Liver (tissue), 9 donors: Measurements from ENCODE around the gene EHMT1. TPM values are rescaled to one million over a fixed set of nuclear protein-coding genes. Genes with fewer than 3 reads are reported as not detected.

Experiments
- DNase-seq: peaks from one replicate; pipeline ENCODE4 v3.0.0-alpha.2; 2017; ENCODE audit warnings: low spot score
- H3K27ac ChIP-seq, 2 donors: one replicate each; pipeline ENCODE4 v1.7.0; 2013; ENCODE audit warnings: inconsistent platforms in 2 of 2, low read length in 2 of 2, control low read depth in 1 of 2, low read depth in 1 of 2, mild to moderate bottlenecking in 1 of 2
- H3K27me3 ChIP-seq, 4 donors: one replicate each; pipeline versions ENCODE4 v1.6.1 to v1.7.0; 2013; ENCODE audit warnings: low read length in 3 of 4, inconsistent platforms in 1 of 4, mild to moderate bottlenecking in 1 of 4, moderate library complexity in 1 of 4; ENCODE audit not compliant: control insufficient read depth in 4 of 4, insufficient read depth in 4 of 4
- H3K36me3 ChIP-seq, 4 donors: one replicate each; pipeline versions ENCODE4 v1.6.1 to v1.7.0; 2013; ENCODE audit warnings: low read length in 3 of 4, mild to moderate bottlenecking in 3 of 4, low read depth in 1 of 4, moderate library complexity in 1 of 4; ENCODE audit not compliant: control insufficient read depth in 4 of 4, insufficient read depth in 3 of 4
- H3K4me1 ChIP-seq, 4 donors: one replicate each; pipeline versions ENCODE4 v1.6.1 to v1.7.0; 2013; ENCODE audit warnings: low read length in 3 of 4, mild to moderate bottlenecking in 3 of 4, moderate library complexity in 1 of 4; ENCODE audit not compliant: control insufficient read depth in 4 of 4, insufficient read depth in 4 of 4
- H3K4me3 ChIP-seq, 3 donors: one replicate each; pipeline versions ENCODE4 v1.6.1 to v1.7.0; 2013; ENCODE audit warnings: low read length in 3 of 3, control low read depth in 1 of 3, low read depth in 1 of 3, mild to moderate bottlenecking in 1 of 3
- H3K9ac ChIP-seq, 2 donors: one replicate each; pipeline ENCODE4 v1.7.0; 2013; ENCODE audit warnings: low read length in 2 of 2, mild to moderate bottlenecking in 2 of 2, moderate library complexity in 2 of 2, control low read depth in 1 of 2, low read depth in 1 of 2
- H3K9me3 ChIP-seq, 4 donors: one replicate each; pipeline versions ENCODE4 v1.6.1 to v1.7.0; 2013; ENCODE audit warnings: low read length in 3 of 4; ENCODE audit not compliant: control insufficient read depth in 4 of 4
- ATF3 ChIP-seq: IDR thresholded peaks from 2 replicates; pipeline ENCODE4 v1.6.1; 2016; ENCODE audit warnings: antibody characterized with exemption
- CTCF ChIP-seq: fragments of 150-350 bp; IDR thresholded peaks from 2 replicates; pipeline ENCODE4 v1.5.1; 2017; ENCODE audit warnings: improper control_type of control experiment, low read depth, low read length; ENCODE audit not compliant: missing input control
- EGR1 ChIP-seq, 2 donors: IDR thresholded peaks; 2 replicates each; pipeline ENCODE4 v1.6.1; 2016 to 2018; ENCODE audit warnings: antibody characterized with exemption in 2 of 2, low read depth in 2 of 2
- FOXA1 ChIP-seq: IDR thresholded peaks from 2 replicates; pipeline ENCODE4 v1.6.1; 2016; ENCODE audit warnings: antibody characterized with exemption
- FOXA2 ChIP-seq: IDR thresholded peaks from 2 replicates; pipeline ENCODE4 v1.6.1; 2016; ENCODE audit warnings: antibody characterized with exemption
- HNF4A ChIP-seq, 2 donors: conservative IDR thresholded peaks; 2 replicates each; pipeline ENCODE4 v1.6.1; 2016; ENCODE audit warnings: antibody characterized with exemption in 2 of 2, mild to moderate bottlenecking in 2 of 2
- JUND ChIP-seq, 2 donors: IDR thresholded peaks; 2 replicates each; pipeline ENCODE4 v1.6.1; 2016; ENCODE audit warnings: antibody characterized with exemption in 2 of 2
- MAX ChIP-seq: IDR thresholded peaks from 2 replicates; pipeline ENCODE4 v1.6.1; 2016; ENCODE audit warnings: antibody characterized with exemption
- NR2F2 ChIP-seq: IDR thresholded peaks from 2 replicates; pipeline ENCODE4 v1.6.1; 2016; ENCODE audit warnings: antibody characterized with exemption
- RAD21 ChIP-seq, 2 donors: IDR thresholded peaks; 2 replicates each; pipeline ENCODE4 v1.6.1; 2016; ENCODE audit warnings: antibody characterized with exemption in 2 of 2, mild to moderate bottlenecking in 2 of 2
- REST ChIP-seq: IDR thresholded peaks from 2 replicates; pipeline ENCODE4 v1.6.1; 2016; ENCODE audit warnings: antibody characterized with exemption, mild to moderate bottlenecking
- RXRA ChIP-seq, 2 donors: IDR thresholded peaks; 2 replicates each; pipeline ENCODE4 v1.6.1; 2017 to 2018; ENCODE audit warnings: antibody characterized with exemption in 2 of 2, mild to moderate bottlenecking in 1 of 2
- SP1 ChIP-seq: IDR thresholded peaks from 2 replicates; pipeline ENCODE4 v1.6.1; 2018; ENCODE audit warnings: antibody characterized with exemption, mild to moderate bottlenecking
- TAF1 ChIP-seq: conservative IDR thresholded peaks from 2 replicates; pipeline ENCODE4 v1.6.1; 2016; ENCODE audit warnings: antibody characterized with exemption, mild to moderate bottlenecking
- YY1 ChIP-seq: IDR thresholded peaks from 2 replicates; pipeline ENCODE4 v1.6.1; 2016; ENCODE audit warnings: antibody characterized with exemption, mild to moderate bottlenecking
- WGBS: extraction: QIAGEN DNeasy Blood & Tissue Kit; methylation state at CpG from one replicate; pipeline ENCODE4 v1.1.7; 2013; 5-methylcytosine and 5-hydroxymethylcytosine counted together
- polyA plus RNA-seq, 2 donors: library from polyadenylated mRNA; stranded (reverse) in 1 of 2; unstranded in 1 of 2; fragments of 200-250 nt in 1 of 2; fragments of >200 nt in 1 of 2; fragmentation: Nextera tagmentation in 1 of 2; extraction: Ambion mirVana in 1 of 2; gene quantifications; one replicate each; pipeline versions ENCODE4 v1.2.1 to v1.2.3, GENCODE V29; 2013 to 2015
- total RNA-seq, 2 donors: library from RNA; depleted of rRNA; stranded (reverse); fragments of >200 nt; gene quantifications; one replicate each; pipeline ENCODE4 v1.2.3, GENCODE V29; 2014
- donor health status: healthy.
- donor health status: healthy.
- donor health status: healthy.
- donor health status: healthy.
- donor health status: healthy.

EHMT1 gene
- total and polyA plus RNA-seq, 4 donors: 16.1 to 48.2 (median 27.3) TPM

GRCh38 chr9:137638680-137639079 lies 19.9 kb downstream of the EHMT1 start (continued):
- TF ChIP-seq REST: no peak
- TF ChIP-seq MAX: no peak

GRCh38 chr9:137639303-137640051 lies 20.7 kb downstream of the EHMT1 start:
- peak overlapping the region; percentile 61 to 69 for H3K27ac ChIP-seq
- H3K4me3 ChIP-seq: peak overlapping the region; percentile 13 to 35 (median 32)
- 56% methylated on average over 12 of the region's 12 CpGs for whole genome bisulfite sequencing
- no peak for DNase-seq
- H3K9me3 ChIP-seq: no peaks in the 10 kb centered on the region
- TF ChIP-seq MAX (no peak), EGR1 (IDR thresholded peaks at IDR 0.05; ENCODE audit: low read depth in 2 of 2) (no peak), ATF3 (no peak), RAD21 (IDR thresholded peaks at IDR 0.05) (no peak), FOXA2 (no peak), JUND (IDR thresholded peaks at IDR 0.05) (no peak), RXRA (IDR thresholded peaks at IDR 0.05) (no peak), YY1 (no peak), TAF1 (no peak), CTCF (no peak), NR2F2 (no peak), SP1 (no peak), HNF4A (conservative IDR thresholded peaks at IDR 0.05) (no peak), FOXA1 (no peak), REST (no peak)
- H3K9ac ChIP-seq: peak overlapping the region; percentile 60 to 81
- peaks cover 0 to 2% (median 0%) of the 10 kb centered on the region in 4 donors for H3K36me3 ChIP-seq
- H3K27me3 ChIP-seq: no peaks in the 10 kb centered on the region
- peaks cover 0 to 16% (median 3%) of the 10 kb centered on the region in 4 donors for H3K4me1 ChIP-seq
